SK-N-SH (cell line): ENCODE results near the gene RAB3C. TPM values are rescaled to one million over a fixed set of nuclear protein-coding genes. Genes with fewer than 3 reads are reported as not detected.

Experiments
- CTCF ChIA-PET: fragments of 300-600, 350-600 bp; formaldehyde crosslinking; extraction: SDS; loops from one replicate; lab custom pipeline; 2021; lab: Yijun Ruan, JAX
- POLR2A ChIA-PET: fragments of 350-600 bp; sonication (Branson Sonifier 250); formaldehyde crosslinking; extraction: SDS; loops from one replicate; lab custom pipeline; 2020; ENCODE audit warnings: antibody characterized with exemption, inconsistent platforms; lab: Yijun Ruan, JAX
- DNase-seq: peaks from one replicate; pipeline ENCODE4 v3.0.0; 2012
- H2AFZ ChIP-seq: fragments of 200-600 bp; sonication (generic); 2 replicates; pipeline ENCODE4 v1.8.1; 2016; ENCODE audit warnings: antibody characterized with exemption, mild to moderate bottlenecking, low read depth
- H3F3A ChIP-seq: fragments of 200-600 bp; sonication (generic); replicated peaks from 2 replicates; pipeline ENCODE3; 2016; ENCODE audit warnings: antibody characterized with exemption, mild to moderate bottlenecking; ENCODE audit not compliant: insufficient read depth
- H3K27ac ChIP-seq, 2 experiments: fragments of 200-500 bp in 1 of 2; fragments of 200-600 bp in 1 of 2; sonication (Bioruptor generic) in 1 of 2; sonication (generic), shearing (Covaris generic) in 1 of 2; 2 replicates each; pipeline versions ENCODE4 v1.5.1 to v1.6.1; 2014 to 2016; ENCODE audit warnings: low read depth in 2 of 2, inconsistent platforms in 1 of 2, low read length in 1 of 2, mild to moderate bottlenecking in 1 of 2, mixed read lengths in 1 of 2
- H3K27me3 ChIP-seq: fragments of 200-600 bp; sonication (generic), shearing (Covaris generic); 2 replicates; pipeline ENCODE4 v1.6.1; 2016; ENCODE audit warnings: mixed run types; ENCODE audit not compliant: insufficient read depth
- H3K36me3 ChIP-seq, 2 experiments: fragments of 200-500 bp in 1 of 2; fragments of 200-600 bp in 1 of 2; sonication (Bioruptor generic) in 1 of 2; sonication (generic) in 1 of 2; replicated peaks in 1 of 2; 2 replicates each; pipeline versions ENCODE3 to v1.5.1; 2014 to 2016; ENCODE audit warnings: low read length in 1 of 2, mild to moderate bottlenecking in 1 of 2; ENCODE audit not compliant: insufficient read depth in 2 of 2, control insufficient read depth in 1 of 2
- H3K4me1 ChIP-seq, 2 experiments: fragments of 200-500 bp in 1 of 2; fragments of 200-600 bp in 1 of 2; sonication (Bioruptor generic) in 1 of 2; sonication (generic), shearing (Covaris generic) in 1 of 2; 2 replicates each; pipeline versions ENCODE4 v1.5.1 to v1.6.1; 2014 to 2016; ENCODE audit warnings: low read depth in 1 of 2, low read length in 1 of 2, mixed run types in 1 of 2; ENCODE audit not compliant: insufficient read depth in 2 of 2, control insufficient read depth in 1 of 2
- H3K4me2 ChIP-seq: fragments of 200-600 bp; sonication (generic), shearing (Covaris generic); 2 replicates; pipeline ENCODE4 v1.6.1; 2017; ENCODE audit warnings: mixed run types
- H3K4me3 ChIP-seq, 2 experiments: fragments of 200-500 bp in 1 of 2; fragments of 200-600 bp in 1 of 2; sonication (Bioruptor generic) in 1 of 2; sonication (generic), shearing (Covaris generic) in 1 of 2; 2 replicates each; pipeline versions ENCODE4 v1.5.1 to v1.8.1; 2014 to 2016; ENCODE audit warnings: low read depth in 2 of 2, inconsistent platforms in 1 of 2, low read length in 1 of 2, mild to moderate bottlenecking in 1 of 2, mixed read lengths in 1 of 2, moderate library complexity in 1 of 2
- H3K79me2 ChIP-seq: fragments of 200-600 bp; sonication (generic); 2 replicates; pipeline ENCODE4 v1.8.1; 2017; ENCODE audit warnings: mild to moderate bottlenecking; ENCODE audit not compliant: insufficient read depth
- H3K9ac ChIP-seq: fragments of 200-600 bp; sonication (generic); 2 replicates; pipeline ENCODE4 v1.6.1; 2017; ENCODE audit warnings: mixed run types
- H3K9me2 ChIP-seq: fragments of 200-600 bp; sonication (generic); 2 replicates; pipeline ENCODE4 v1.6.1; 2017; ENCODE audit warnings: mixed run types
- H3K9me3 ChIP-seq: fragments of 200-600 bp; sonication (generic); 2 replicates; pipeline ENCODE4 v1.6.1; 2017; ENCODE audit warnings: mixed run types, mild to moderate bottlenecking, moderate library complexity
- H4K20me1 ChIP-seq: fragments of 200-600 bp; sonication (generic); 2 replicates; pipeline ENCODE4 v1.6.1; 2017; ENCODE audit warnings: mild to moderate bottlenecking, mixed run types; ENCODE audit not compliant: insufficient read depth
- ELF1 ChIP-seq: IDR thresholded peaks from 2 replicates; pipeline ENCODE4 v1.4.0; 2012
- FOXM1 ChIP-seq: IDR thresholded peaks from 2 replicates; pipeline ENCODE4 v1.4.0; 2012; ENCODE audit warnings: low read depth, mild to moderate bottlenecking
- GATA2 ChIP-seq: sonication (generic); formaldehyde crosslinking; IDR thresholded peaks from 2 replicates; pipeline ENCODE4 v1.5.0; 2020; ENCODE audit warnings: mild to moderate bottlenecking, missing genetic modification reagents
- JUND ChIP-seq: IDR thresholded peaks from 2 replicates; pipeline ENCODE4 v1.4.0; 2012
- MAX ChIP-seq: IDR thresholded peaks from 2 replicates; pipeline ENCODE4 v1.4.0; 2012; ENCODE audit warnings: low read depth
- NRF1 ChIP-seq: IDR thresholded peaks from 2 replicates; pipeline ENCODE4 v1.6.1; 2012; ENCODE audit warnings: low read depth, mild to moderate bottlenecking, low read length
- PBX3 ChIP-seq: IDR thresholded peaks from 2 replicates; pipeline ENCODE4; 2012
- SMC3 ChIP-seq: IDR thresholded peaks from 2 replicates; pipeline ENCODE4 v1.6.1; 2012; ENCODE audit warnings: low read depth, low read length, improper control_type of control experiment
- YY1 ChIP-seq: IDR thresholded peaks from 2 replicates; pipeline ENCODE4 v1.4.0; 2012; ENCODE audit warnings: low read depth, mild to moderate bottlenecking
- WGBS: methylation state at CpG from one replicate; pipeline ENCODE4 v1.1.6; 2017; ENCODE audit warnings: low lambda C conversion rate; 5-methylcytosine and 5-hydroxymethylcytosine counted together
- polyA plus RNA-seq, 3 experiments: library from polyadenylated mRNA; depleted of rRNA; stranded (reverse); fragments of >200 nt; gene quantifications; 2 replicates each; pipeline ENCODE4 v1.2.3, GENCODE V29; 2012
- TF ChIP-seq, protein P1 (sequence below): fragments of 200-600 bp; sonication (generic); IDR thresholded peaks from 2 replicates; pipeline ENCODE4 v1.6.1; 2017; ENCODE audit warnings: antibody characterized with exemption, mild to moderate bottlenecking, moderate library complexity
- TF ChIP-seq, protein P2 (sequence below): IDR thresholded peaks from 2 replicates; pipeline ENCODE4 v1.6.1; 2012; ENCODE audit warnings: mild to moderate bottlenecking, low read depth, low read length, moderate library complexity
- TF ChIP-seq, protein P3 (sequence below): fragments of 150-350 bp; IDR thresholded peaks from 2 replicates; pipeline ENCODE4 v1.6.1; 2016; ENCODE audit warnings: mild to moderate bottlenecking, low read depth, low read length

Gene RAB3C
- polyA plus RNA-seq, 1 of the 3 experiments (the other 2 are of a cell fraction) = 0.03 TPM

- Histone ChIP-seq H4K20me1 (no peaks in the 10 kb centered on the region), H3F3A (peaks cover 5% of the 10 kb centered on the region), H3K4me1 (peaks cover 0 to 9% of the 10 kb centered on the region in 2 experiments; a peak in 1 of 4 replicates), H3K9me3 (no peaks in the 10 kb centered on the region), H3K4me2 (no peak overlapping the region), H3K9ac (no peak overlapping the region), H3K9me2 (no peaks in the 10 kb centered on the region), H3K4me3 (no peak overlapping the region), H2AFZ (no peak overlapping the region), H3K36me3 (no peaks in the 10 kb centered on the region), H3K79me2 (no peaks in the 10 kb centered on the region), H3K27ac (no peak overlapping the region), H3K27me3 (no peaks in the 10 kb centered on the region)
- 70% methylated on average over 10 of the region's 12 CpGs for WGBS
- POLR2A ChIA-PET = no interaction called here
- DNase-seq = no peak
- no peak for TF ChIP-seq FOXM1
- TF ChIP-seq, protein P1, sequence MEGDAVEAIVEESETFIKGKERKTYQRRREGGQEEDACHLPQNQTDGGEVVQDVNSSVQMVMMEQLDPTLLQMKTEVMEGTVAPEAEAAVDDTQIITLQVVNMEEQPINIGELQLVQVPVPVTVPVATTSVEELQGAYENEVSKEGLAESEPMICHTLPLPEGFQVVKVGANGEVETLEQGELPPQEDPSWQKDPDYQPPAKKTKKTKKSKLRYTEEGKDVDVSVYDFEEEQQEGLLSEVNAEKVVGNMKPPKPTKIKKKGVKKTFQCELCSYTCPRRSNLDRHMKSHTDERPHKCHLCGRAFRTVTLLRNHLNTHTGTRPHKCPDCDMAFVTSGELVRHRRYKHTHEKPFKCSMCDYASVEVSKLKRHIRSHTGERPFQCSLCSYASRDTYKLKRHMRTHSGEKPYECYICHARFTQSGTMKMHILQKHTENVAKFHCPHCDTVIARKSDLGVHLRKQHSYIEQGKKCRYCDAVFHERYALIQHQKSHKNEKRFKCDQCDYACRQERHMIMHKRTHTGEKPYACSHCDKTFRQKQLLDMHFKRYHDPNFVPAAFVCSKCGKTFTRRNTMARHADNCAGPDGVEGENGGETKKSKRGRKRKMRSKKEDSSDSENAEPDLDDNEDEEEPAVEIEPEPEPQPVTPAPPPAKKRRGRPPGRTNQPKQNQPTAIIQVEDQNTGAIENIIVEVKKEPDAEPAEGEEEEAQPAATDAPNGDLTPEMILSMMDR = no peak
- no peak for TF ChIP-seq GATA2
- no peak for TF ChIP-seq PBX3
- no peak for TF ChIP-seq SMC3
- TF ChIP-seq ELF1 = no peak
- TF ChIP-seq NRF1 = no peak
- TF ChIP-seq, protein P2, sequence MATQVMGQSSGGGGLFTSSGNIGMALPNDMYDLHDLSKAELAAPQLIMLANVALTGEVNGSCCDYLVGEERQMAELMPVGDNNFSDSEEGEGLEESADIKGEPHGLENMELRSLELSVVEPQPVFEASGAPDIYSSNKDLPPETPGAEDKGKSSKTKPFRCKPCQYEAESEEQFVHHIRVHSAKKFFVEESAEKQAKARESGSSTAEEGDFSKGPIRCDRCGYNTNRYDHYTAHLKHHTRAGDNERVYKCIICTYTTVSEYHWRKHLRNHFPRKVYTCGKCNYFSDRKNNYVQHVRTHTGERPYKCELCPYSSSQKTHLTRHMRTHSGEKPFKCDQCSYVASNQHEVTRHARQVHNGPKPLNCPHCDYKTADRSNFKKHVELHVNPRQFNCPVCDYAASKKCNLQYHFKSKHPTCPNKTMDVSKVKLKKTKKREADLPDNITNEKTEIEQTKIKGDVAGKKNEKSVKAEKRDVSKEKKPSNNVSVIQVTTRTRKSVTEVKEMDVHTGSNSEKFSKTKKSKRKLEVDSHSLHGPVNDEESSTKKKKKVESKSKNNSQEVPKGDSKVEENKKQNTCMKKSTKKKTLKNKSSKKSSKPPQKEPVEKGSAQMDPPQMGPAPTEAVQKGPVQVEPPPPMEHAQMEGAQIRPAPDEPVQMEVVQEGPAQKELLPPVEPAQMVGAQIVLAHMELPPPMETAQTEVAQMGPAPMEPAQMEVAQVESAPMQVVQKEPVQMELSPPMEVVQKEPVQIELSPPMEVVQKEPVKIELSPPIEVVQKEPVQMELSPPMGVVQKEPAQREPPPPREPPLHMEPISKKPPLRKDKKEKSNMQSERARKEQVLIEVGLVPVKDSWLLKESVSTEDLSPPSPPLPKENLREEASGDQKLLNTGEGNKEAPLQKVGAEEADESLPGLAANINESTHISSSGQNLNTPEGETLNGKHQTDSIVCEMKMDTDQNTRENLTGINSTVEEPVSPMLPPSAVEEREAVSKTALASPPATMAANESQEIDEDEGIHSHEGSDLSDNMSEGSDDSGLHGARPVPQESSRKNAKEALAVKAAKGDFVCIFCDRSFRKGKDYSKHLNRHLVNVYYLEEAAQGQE = no peak
- no peak for TF ChIP-seq YY1
- TF ChIP-seq, protein P3, sequence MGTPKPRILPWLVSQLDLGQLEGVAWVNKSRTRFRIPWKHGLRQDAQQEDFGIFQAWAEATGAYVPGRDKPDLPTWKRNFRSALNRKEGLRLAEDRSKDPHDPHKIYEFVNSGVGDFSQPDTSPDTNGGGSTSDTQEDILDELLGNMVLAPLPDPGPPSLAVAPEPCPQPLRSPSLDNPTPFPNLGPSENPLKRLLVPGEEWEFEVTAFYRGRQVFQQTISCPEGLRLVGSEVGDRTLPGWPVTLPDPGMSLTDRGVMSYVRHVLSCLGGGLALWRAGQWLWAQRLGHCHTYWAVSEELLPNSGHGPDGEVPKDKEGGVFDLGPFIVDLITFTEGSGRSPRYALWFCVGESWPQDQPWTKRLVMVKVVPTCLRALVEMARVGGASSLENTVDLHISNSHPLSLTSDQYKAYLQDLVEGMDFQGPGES = no peak
- no peak for TF ChIP-seq MAX
- TF ChIP-seq JUND = no peak
- CTCF ChIA-PET = interaction anchor here (0.6 to 9.8 kb wide), 7 partner anchors 24 to 298 kb away, joined by 3 to 143 read pairs (median 11); no protein-coding TSS in a partner anchor
These were observed 307.4 kb downstream of the RAB3C start for GRCh38 chr5:58890265-58890664.
